Lung (tissue), 12 donors: Measurements from ENCODE around the gene CLEC2L. TPM values are rescaled to one million over a fixed set of nuclear protein-coding genes. Genes with fewer than 3 reads are reported as not detected.

Source experiments
- ATAC-seq: fragments of 200-7000 bp; cut with Tn5 transposase; one replicate; pipeline ENCODE4 v1.9.1; 2020; ENCODE audit warnings: moderate number of reproducible peaks; ENCODE audit not compliant: insufficient read depth, low FRiP score
- DNase-seq, 3 donors: peaks; one replicate each; pipeline ENCODE4 v3.0.0-alpha.2; 2013 to 2017
- H3K27ac ChIP-seq, 2 donors: one replicate each; pipeline ENCODE4 v1.5.1; 2013; ENCODE audit warnings: mild to moderate bottlenecking in 2 of 2, moderate library complexity in 2 of 2, control low read depth in 1 of 2, inconsistent platforms in 1 of 2, low read depth in 1 of 2, low read length in 1 of 2
- H3K27me3 ChIP-seq, 3 donors: one replicate each; pipeline ENCODE4 v1.5.1; 2013; ENCODE audit warnings: low read length in 2 of 3; ENCODE audit not compliant: control insufficient read depth in 3 of 3, insufficient read depth in 3 of 3
- H3K36me3 ChIP-seq, 4 donors: one replicate each; pipeline ENCODE4 v1.5.1; 2013; ENCODE audit warnings: low read length in 4 of 4, mild to moderate bottlenecking in 1 of 4, moderate library complexity in 1 of 4; ENCODE audit not compliant: control insufficient read depth in 4 of 4, insufficient read depth in 4 of 4
- H3K4me1 ChIP-seq, 5 donors: one replicate each; pipeline ENCODE4 v1.5.1; 2013; ENCODE audit warnings: low read length in 5 of 5, mild to moderate bottlenecking in 2 of 5, moderate library complexity in 1 of 5; ENCODE audit not compliant: control insufficient read depth in 5 of 5, insufficient read depth in 5 of 5
- H3K4me3 ChIP-seq: one replicate; pipeline ENCODE4 v1.5.1; 2013; ENCODE audit warnings: mild to moderate bottlenecking, control low read depth, moderate library complexity
- H3K9ac ChIP-seq, 2 donors: one replicate each; pipeline ENCODE4 v1.5.1; 2013; ENCODE audit warnings: low read length in 2 of 2, control low read depth in 1 of 2; ENCODE audit not compliant: insufficient read depth in 1 of 2
- H3K9me3 ChIP-seq, 4 donors: one replicate each; pipeline ENCODE4 v1.5.1; 2013; ENCODE audit warnings: low read length in 3 of 4, mild to moderate bottlenecking in 1 of 4, moderate library complexity in 1 of 4; ENCODE audit not compliant: control insufficient read depth in 4 of 4, insufficient read depth in 3 of 4
- WGBS, 2 donors: extraction: QIAGEN DNeasy Blood & Tissue Kit; methylation state at CpG; one replicate each; pipeline ENCODE4 v1.1.7; 2013; 5-methylcytosine and 5-hydroxymethylcytosine counted together
- polyA plus RNA-seq, 2 donors: library from polyadenylated mRNA; stranded (reverse); fragments of 200-250 nt; gene quantifications; one replicate each; pipeline ENCODE4 v1.2.1, GENCODE V29; 2013
- total RNA-seq, 2 donors: library from RNA; depleted of rRNA in 1 of 2; stranded (reverse); fragments of >200 nt in 1 of 2; gene quantifications; one replicate each; pipeline ENCODE4 v1.2.1, GENCODE V29; 2014 to 2021
- TF ChIP-seq, protein P1 (sequence below): IDR thresholded peaks from 2 replicates; pipeline ENCODE4 v1.5.1; 2012; ENCODE audit warnings: mild to moderate bottlenecking; ENCODE audit errors: control extremely low read depth, extremely low read depth
- donor health status: control.
- donor health status: control.
- donor health status: Bipolar disorder and iron deficiency.
- donor health status: healthy.
- donor health status: DM: yes; HTN: yes; CAD: no.

CLEC2L gene
- total and polyA plus RNA-seq, 4 donors, result 0.03 TPM; not detected in 3

DNA sequence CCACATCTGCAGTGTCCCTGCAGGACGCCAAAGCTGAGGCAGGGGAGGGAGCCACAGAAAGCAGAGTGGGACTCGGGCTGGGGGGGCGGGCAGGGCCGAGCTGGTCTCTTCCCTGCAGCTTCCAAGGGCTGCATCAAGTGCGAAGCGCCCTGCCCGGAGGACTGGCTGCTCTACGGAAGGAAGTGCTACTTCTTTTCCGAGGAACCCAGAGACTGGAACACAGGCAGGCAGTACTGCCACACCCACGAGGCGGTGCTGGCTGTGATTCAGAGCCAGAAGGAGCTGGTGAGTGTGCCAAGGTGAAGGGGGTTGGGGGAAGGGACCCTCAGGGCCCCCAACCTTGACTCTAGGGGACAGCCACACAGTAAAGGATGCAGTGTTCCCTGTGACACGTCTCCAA is 16.7 kb downstream of the CLEC2L start:
- Histone ChIP-seq H3K4me3 (no peak overlapping the region), H3K27me3 (no peaks in the 10 kb centered on the region), H3K36me3 (no peaks in the 10 kb centered on the region), H3K9ac (no peak overlapping the region), H3K4me1 (peaks cover 0 to 11% (median 6%) of the 10 kb centered on the region in 5 donors), H3K27ac (no peak overlapping the region), H3K9me3 (no peaks in the 10 kb centered on the region)
- TF ChIP-seq, protein P1, sequence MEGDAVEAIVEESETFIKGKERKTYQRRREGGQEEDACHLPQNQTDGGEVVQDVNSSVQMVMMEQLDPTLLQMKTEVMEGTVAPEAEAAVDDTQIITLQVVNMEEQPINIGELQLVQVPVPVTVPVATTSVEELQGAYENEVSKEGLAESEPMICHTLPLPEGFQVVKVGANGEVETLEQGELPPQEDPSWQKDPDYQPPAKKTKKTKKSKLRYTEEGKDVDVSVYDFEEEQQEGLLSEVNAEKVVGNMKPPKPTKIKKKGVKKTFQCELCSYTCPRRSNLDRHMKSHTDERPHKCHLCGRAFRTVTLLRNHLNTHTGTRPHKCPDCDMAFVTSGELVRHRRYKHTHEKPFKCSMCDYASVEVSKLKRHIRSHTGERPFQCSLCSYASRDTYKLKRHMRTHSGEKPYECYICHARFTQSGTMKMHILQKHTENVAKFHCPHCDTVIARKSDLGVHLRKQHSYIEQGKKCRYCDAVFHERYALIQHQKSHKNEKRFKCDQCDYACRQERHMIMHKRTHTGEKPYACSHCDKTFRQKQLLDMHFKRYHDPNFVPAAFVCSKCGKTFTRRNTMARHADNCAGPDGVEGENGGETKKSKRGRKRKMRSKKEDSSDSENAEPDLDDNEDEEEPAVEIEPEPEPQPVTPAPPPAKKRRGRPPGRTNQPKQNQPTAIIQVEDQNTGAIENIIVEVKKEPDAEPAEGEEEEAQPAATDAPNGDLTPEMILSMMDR, result no peak
- 54 to 61% methylated on average over 12 of the region's 12 CpGs for WGBS, 2 donors
- no peak for DNase-seq
- ATAC-seq, result no peak

DNA sequence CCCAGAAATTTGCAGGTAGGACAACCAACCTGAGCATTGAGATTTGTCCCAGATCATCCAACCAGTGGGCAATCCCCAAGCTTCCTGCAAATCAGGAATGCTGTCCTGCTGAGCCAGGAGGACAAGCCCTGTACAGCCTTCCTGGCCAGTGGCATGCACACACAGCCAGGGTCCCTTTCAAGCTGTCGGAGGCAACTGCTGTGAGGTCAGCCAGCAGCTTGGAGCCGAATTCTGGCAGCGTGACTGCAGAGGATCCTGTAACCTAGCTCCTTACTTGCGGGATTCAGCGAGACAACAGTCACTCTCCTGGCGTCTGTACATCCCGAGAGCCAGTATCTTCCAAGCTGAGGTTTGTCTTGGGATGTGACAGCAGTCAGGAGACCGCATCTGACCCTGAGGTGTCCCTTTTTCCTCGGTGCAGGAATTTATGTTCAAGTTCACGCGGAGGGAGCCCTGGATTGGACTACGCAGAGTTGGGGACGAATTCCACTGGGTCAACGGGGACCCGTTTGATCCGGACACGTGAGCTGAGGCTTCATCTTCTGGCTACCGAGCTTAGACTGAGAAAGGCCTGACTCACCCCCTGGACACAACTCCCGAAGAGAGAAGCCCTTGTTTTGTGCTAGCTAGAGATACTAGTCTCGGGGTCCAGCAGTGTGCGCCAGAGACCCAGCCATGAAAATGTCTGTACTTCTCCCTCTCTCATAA is 18.3 kb downstream of the CLEC2L start:
- Histone ChIP-seq H3K9me3 (no peaks in the 10 kb centered on the region), H3K9ac (no peak overlapping the region), H3K27ac (no peak overlapping the region), H3K4me1 (peaks cover 0 to 11% (median 6%) of the 10 kb centered on the region in 5 donors), H3K36me3 (no peaks in the 10 kb centered on the region), H3K4me3 (no peak overlapping the region), H3K27me3 (no peaks in the 10 kb centered on the region)
- ATAC-seq (no peak), DNase-seq (peak in 1 of 3 donors; percentile 31)
- 84 to 90% methylated on average over 21 of the region's 21 CpGs for WGBS, 2 donors
- TF ChIP-seq, protein P1, result no peak

DNA sequence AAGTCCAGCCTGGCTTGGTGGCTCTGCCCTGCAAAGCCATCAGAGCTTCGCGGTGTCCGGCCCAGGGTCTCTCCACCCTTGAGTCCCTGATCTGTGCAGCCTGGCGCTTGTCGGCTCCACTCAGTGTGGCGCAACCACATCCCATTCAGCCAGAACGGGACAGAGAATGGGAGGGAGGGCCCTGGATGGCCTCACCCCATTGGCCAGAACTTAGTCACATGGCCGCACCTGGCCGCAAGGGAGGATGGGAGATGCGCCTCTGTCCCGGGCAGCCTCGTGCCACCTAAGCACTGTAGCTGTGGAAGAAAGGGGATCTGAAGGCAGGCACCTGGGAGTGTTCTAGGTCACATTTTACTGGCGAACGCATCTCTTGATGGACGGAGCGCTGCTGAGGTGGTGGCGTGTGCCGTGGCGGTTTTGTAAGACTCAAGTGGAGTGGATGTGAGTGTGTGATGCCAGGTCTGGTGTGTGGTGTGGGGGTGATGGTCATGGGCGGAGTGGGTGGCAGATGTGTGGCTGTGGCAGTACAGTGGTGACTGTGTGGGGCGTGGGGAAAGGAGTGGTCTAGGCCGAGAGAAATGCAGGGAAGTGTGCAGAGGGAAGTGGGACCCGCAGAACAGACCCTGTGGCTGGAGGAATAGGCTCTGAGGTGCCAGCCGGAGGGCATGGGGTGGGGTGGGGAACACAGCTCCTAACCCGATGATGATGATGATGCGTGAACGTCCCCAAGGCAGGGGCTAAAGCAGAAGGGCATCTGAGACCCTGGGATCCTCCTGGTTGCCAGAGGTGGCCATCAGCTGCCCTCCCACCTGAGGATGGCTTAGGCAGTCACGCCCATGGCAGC is 19.0 kb downstream of the CLEC2L start:
- H3K36me3 ChIP-seq, result no peaks in the 10 kb centered on the region
- no peaks in the 10 kb centered on the region for H3K9me3 ChIP-seq
- DNase-seq (no peak), ATAC-seq (no peak)
- H3K9ac ChIP-seq, result no peak overlapping the region
- H3K4me3 ChIP-seq, result no peak overlapping the region
- TF ChIP-seq, protein P1, result no peak
- H3K27me3 ChIP-seq, result no peaks in the 10 kb centered on the region
- peaks cover 0 to 11% (median 6%) of the 10 kb centered on the region in 5 donors for H3K4me1 ChIP-seq
- 91% methylated on average over 28 of the region's 28 CpGs for WGBS, 2 donors
- H3K27ac ChIP-seq, result no peak overlapping the region
